B cell (primary cell): ENCODE results near the gene MED9. TPM values are rescaled to one million over a fixed set of nuclear protein-coding genes. Genes with fewer than 3 reads are reported as not detected.
"Not testable (repeated sequence)": the region's sequence is repeated elsewhere in the genome, so short reads cannot be mapped to it uniquely, and the experiment has no call there.

Experiments used
- ATAC-seq: fragments of 200-7000 bp; cut with Tn5 transposase; one replicate; pipeline ENCODE4 v1.10.0; 2021; ENCODE audit warnings: low read depth, mild to moderate bottlenecking, moderate number of reproducible peaks, moderate library complexity
- CTCF ChIA-PET: fragments of 350-600 bp; sonication (Branson Sonifier 250); formaldehyde crosslinking; loops from one replicate; lab custom pipeline; 2021; ENCODE audit warnings: antibody characterized with exemption, inconsistent platforms; lab: Charles Lee
- POLR2A ChIA-PET: fragments of 350-600 bp; sonication (Branson Sonifier 250); formaldehyde crosslinking; loops from one replicate; lab custom pipeline; 2021; ENCODE audit warnings: antibody characterized with exemption; lab: Charles Lee
- DNase-seq: peaks from one replicate; pipeline ENCODE4 v3.0.0; 2013
- H2AFZ ChIP-seq: 2 replicates; pipeline ENCODE4 v1.6.1; 2012; ENCODE audit warnings: mild to moderate bottlenecking, low read depth, low read length; ENCODE audit not compliant: insufficient read depth, poor library complexity, severe bottlenecking
- H3K27ac ChIP-seq, 2 donors: 1 replicate in 1 of 2; 2 replicates in 1 of 2; pipeline ENCODE4 v1.5.1; 2012 to 2013; ENCODE audit warnings: low read length in 2 of 2, mild to moderate bottlenecking in 2 of 2, moderate library complexity in 1 of 2
- H3K27me3 ChIP-seq, 4 experiments: fragments of 200-600 bp in 1 of 4; sonication (generic) in 1 of 4; replicated peaks in 1 of 4; 1 replicate in 2 of 4; 2 replicates in 2 of 4; pipeline versions ENCODE4 v1.6.1 to v1.7.0; 2013 to 2016; ENCODE audit warnings: low read length in 3 of 4, mild to moderate bottlenecking in 2 of 4, mixed read lengths in 1 of 4, moderate library complexity in 1 of 4; ENCODE audit not compliant: insufficient read depth in 4 of 4, control insufficient read depth in 3 of 4; ENCODE audit errors: control extremely low read depth in 1 of 4
- H3K36me3 ChIP-seq, 2 experiments: replicated peaks in 1 of 2; 1 replicate in 1 of 2; 2 replicates in 1 of 2; pipeline versions ENCODE4 v1.6.1 to v1.7.1; 2013; ENCODE audit warnings: low read length in 1 of 2; ENCODE audit not compliant: insufficient read depth in 2 of 2, control insufficient read depth in 1 of 2; ENCODE audit errors: control extremely low read depth in 1 of 2, extremely low read depth in 1 of 2
- H3K4me1 ChIP-seq, 2 donors: fragments of 200-600 bp in 1 of 2; sonication (generic) in 1 of 2; 1 replicate in 1 of 2; 2 replicates in 1 of 2; pipeline versions ENCODE4 v1.5.1 to v1.6.1; 2013 to 2017; ENCODE audit warnings: low read length in 2 of 2; ENCODE audit not compliant: control insufficient read depth in 2 of 2, insufficient read depth in 2 of 2
- H3K4me2 ChIP-seq: replicated peaks from 2 replicates; pipeline ENCODE3; 2012; ENCODE audit warnings: mild to moderate bottlenecking, low read depth, low read length; ENCODE audit not compliant: poor library complexity, severe bottlenecking
- H3K4me3 ChIP-seq, 5 experiments: fragments of 200-600 bp in 1 of 5; sonication (generic) in 1 of 5; 1 replicate in 3 of 5; 2 replicates in 2 of 5; pipeline versions ENCODE4 v1.5.1 to v1.7.0; 2011 to 2016; ENCODE audit warnings: low read length in 4 of 5, mild to moderate bottlenecking in 4 of 5, low read depth in 2 of 5, control low read depth in 1 of 5, moderate library complexity in 1 of 5; ENCODE audit not compliant: insufficient read depth in 1 of 5; ENCODE audit errors: control extremely low read depth in 1 of 5, extremely low read depth in 1 of 5
- H3K79me2 ChIP-seq: fragments of 200-600 bp; sonication (generic); one replicate; pipeline ENCODE4 v1.6.0; 2016; ENCODE audit warnings: low read length; ENCODE audit not compliant: control insufficient read depth, insufficient read depth
- H3K9ac ChIP-seq: fragments of 200-600 bp; sonication (generic); 2 replicates; pipeline ENCODE4 v1.6.1; 2017; ENCODE audit warnings: mild to moderate bottlenecking, low read length, moderate library complexity
- H3K9me3 ChIP-seq, 3 donors: one replicate each; pipeline versions ENCODE4 v1.6.1 to v1.7.1; 2013; ENCODE audit warnings: low read length in 2 of 3; ENCODE audit not compliant: control insufficient read depth in 2 of 3, insufficient read depth in 1 of 3; ENCODE audit errors: control extremely low read depth in 1 of 3
- H4K20me1 ChIP-seq: 2 replicates; pipeline ENCODE4 v1.6.0; 2012; ENCODE audit warnings: mild to moderate bottlenecking, low read length; ENCODE audit not compliant: insufficient read depth, control insufficient read depth, poor library complexity, severe bottlenecking
- H3K27ac Mint-ChIP-seq: one replicate; pipeline ENCODE4 v1.8.0; 2021; ENCODE audit warnings: mixed read lengths
- H3K27me3 Mint-ChIP-seq: one replicate; pipeline ENCODE4 v1.8.0; 2021; ENCODE audit warnings: mixed read lengths
- H3K4me1 Mint-ChIP-seq: one replicate; pipeline ENCODE4 v1.8.0; 2021; ENCODE audit warnings: mixed read lengths
- H3K4me3 Mint-ChIP-seq: one replicate; pipeline ENCODE4 v1.8.0; 2021; ENCODE audit warnings: mixed read lengths
- H3K9me3 Mint-ChIP-seq: one replicate; pipeline ENCODE4 v1.8.0; 2022; ENCODE audit warnings: mixed read lengths; ENCODE audit not compliant: insufficient read depth
- CTCF ChIP-seq: fragments of 200-600 bp; IDR thresholded peaks from one replicate; pipeline ENCODE4 v1.8.0; 2022; ENCODE audit warnings: antibody characterized with exemption, mild to moderate bottlenecking
- EZH2 ChIP-seq: IDR thresholded peaks from 2 replicates; pipeline ENCODE4 v1.6.1; 2012; ENCODE audit warnings: borderline replicate concordance, low read depth, mild to moderate bottlenecking, moderate library complexity, low read length; ENCODE audit not compliant: insufficient read depth, poor library complexity, severe bottlenecking
- WGBS: methylation state at CpG from one replicate; pipeline ENCODE4 v1.1.5; 2013; ENCODE audit warnings: missing lambda C conversion rate; ENCODE audit not compliant: insufficient coverage; 5-methylcytosine and 5-hydroxymethylcytosine counted together
- intact Hi-C: fragments of 100-400 bp; cut with micrococcal nuclease; formaldehyde crosslinking; loops from one replicate; pipeline ENCODE4 v1.10.0; 2022
- polyA plus RNA-seq: library from polyadenylated mRNA; depleted of rRNA; stranded (reverse); fragments of >200 nt; gene quantifications from 2 replicates; pipeline ENCODE4 v1.2.3, GENCODE V29; 2012
- total RNA-seq, 2 donors: library from RNA; stranded (reverse); fragments of 120-200 nt in 1 of 2; gene quantifications; 1 replicate in 1 of 2; 2 replicates in 1 of 2; pipeline versions ENCODE4 v1.2.3 to v1.2.4, GENCODE V29; 2013 to 2022

Gene MED9
- total and polyA plus RNA-seq, 2 donors (not counting 1 experiment from before 2014, with no cell fraction given): 11.6 to 18.9 TPM

- Histone ChIP-seq H4K20me1 (no peaks in the 10 kb centered on the region), H3K4me2 (no peak overlapping the region), H3K36me3 (no peaks in the 10 kb centered on the region), H2AFZ (no peak overlapping the region), H3K27me3 (peaks cover 0 to 1% (median 0%) of the 10 kb centered on the region in 4 experiments), H3K9ac (no peak overlapping the region), H3K4me3 (no peak overlapping the region), H3K27ac (no peak overlapping the region), H3K4me1 (no peaks in the 10 kb centered on the region), H3K79me2 (no peaks in the 10 kb centered on the region), H3K9me3 (peaks cover 0 to 1% (median 0%) of the 10 kb centered on the region in 3 donors)
- DNase-seq (no peak), ATAC-seq (no peak)
- TF ChIP-seq CTCF (no peak), EZH2 (no peak)
- 79% methylated on average over 9 of the region's 9 CpGs for WGBS
- H3K4me3 Mint-ChIP-seq: no peak overlapping the region
- peaks cover 7% of the 10 kb centered on the region for H3K27me3 Mint-ChIP-seq
- no peaks in the 10 kb centered on the region for H3K9me3 Mint-ChIP-seq
- ChIA-PET CTCF (no interaction called here), POLR2A (no interaction called here)
- no peak overlapping the region for H3K27ac Mint-ChIP-seq
- no peaks in the 10 kb centered on the region for H3K4me1 Mint-ChIP-seq
- intact Hi-C loops: no loop called here
These were observed 23.7 kb upstream of the MED9 start for GRCh38 chr17:17453088-17453487.

- Histone ChIP-seq H3K27me3 (no peaks in the 10 kb centered on the region), H4K20me1 (no peaks in the 10 kb centered on the region), H3K27ac (no peak overlapping the region), H3K9me3 (no peaks in the 10 kb centered on the region), H3K79me2 (no peaks in the 10 kb centered on the region), H3K4me1 (no peaks in the 10 kb centered on the region), H3K9ac (no peak overlapping the region), H2AFZ (no peak overlapping the region), H3K4me3 (no peak overlapping the region), H3K4me2 (no peak overlapping the region), H3K36me3 (no peaks in the 10 kb centered on the region)
- TF ChIP-seq CTCF (no peak), EZH2 (no peak)
- H3K9me3 Mint-ChIP-seq: no peaks in the 10 kb centered on the region
- ATAC-seq (no peak), DNase-seq (no peak)
- no peak overlapping the region for H3K4me3 Mint-ChIP-seq
- H3K27me3 Mint-ChIP-seq: peaks cover 7% of the 10 kb centered on the region
- H3K4me1 Mint-ChIP-seq: no peaks in the 10 kb centered on the region
- 100% methylated on average over 1 of the region's 1 CpG for WGBS
- POLR2A ChIA-PET: no interaction called here
- CTCF ChIA-PET: no interaction called here
- no peak overlapping the region for H3K27ac Mint-ChIP-seq
- intact Hi-C loops: no loop called here
These were observed 22.5 kb upstream of the MED9 start for GRCh38 chr17:17454276-17454675.

GRCh38 chr17:17454700-17455099, 22.1 kb upstream of the MED9 start:
- H3K9ac ChIP-seq, H3K4me3 Mint-ChIP-seq, H3K36me3 ChIP-seq, H3K4me2 ChIP-seq, H2AFZ ChIP-seq, intact Hi-C loops, H3K4me1 Mint-ChIP-seq, H3K4me3 ChIP-seq, ATAC-seq, CTCF ChIA-PET, DNase-seq, H3K27ac ChIP-seq, H3K9me3 ChIP-seq, POLR2A ChIA-PET, H3K27me3 ChIP-seq, H4K20me1 ChIP-seq, H3K4me1 ChIP-seq, H3K9me3 Mint-ChIP-seq, H3K79me2 ChIP-seq, H3K27ac Mint-ChIP-seq, H3K27me3 Mint-ChIP-seq: not testable (repeated sequence)
- WGBS: 93% methylated on average over 1 of the region's 1 CpG
